Calu3 (cell line): ENCODE data around the gene ITIH4. TPM values are rescaled to one million over a fixed set of nuclear protein-coding genes. Genes with fewer than 3 reads are reported as not detected.

Experiments used
- BruUV-seq: library from RNA; stranded (reverse); fragments of 400-500 nt; replicated peaks from 2 replicates; lab custom pipeline; 2021; lab: Mats Ljungman, UMichigan
- CTCF ChIA-PET: fragments of 300-600 bp; sonication (Branson Sonifier 250); formaldehyde crosslinking; loops from one replicate; lab custom pipeline; 2022; ENCODE audit warnings: antibody characterized with exemption; lab: Charles Lee
- DNase-seq: peaks from one replicate; pipeline ENCODE4 v3.0.0; 2022
- H3K27ac Mint-ChIP-seq: one replicate; pipeline ENCODE4 v1.8.0; 2022; ENCODE audit warnings: mixed read lengths; ENCODE audit not compliant: unreplicated experiment
- H3K27me3 Mint-ChIP-seq: one replicate; pipeline ENCODE4 v1.8.0; 2022; ENCODE audit warnings: mixed read lengths; ENCODE audit not compliant: unreplicated experiment
- H3K36me3 Mint-ChIP-seq: one replicate; pipeline ENCODE4 v1.8.0; 2022; ENCODE audit warnings: mild to moderate bottlenecking, moderate library complexity, mixed read lengths; ENCODE audit not compliant: insufficient read depth, unreplicated experiment
- H3K4me1 Mint-ChIP-seq: one replicate; pipeline ENCODE4 v1.8.0; 2022; ENCODE audit warnings: mild to moderate bottlenecking, low read depth, mixed read lengths; ENCODE audit not compliant: unreplicated experiment
- H3K4me3 Mint-ChIP-seq: one replicate; pipeline ENCODE4 v1.8.0; 2022; ENCODE audit warnings: mild to moderate bottlenecking, low read depth, moderate library complexity, mixed read lengths; ENCODE audit not compliant: unreplicated experiment
- H3K9me3 Mint-ChIP-seq: one replicate; pipeline ENCODE4 v1.8.0; 2022; ENCODE audit warnings: low read depth, mixed read lengths; ENCODE audit not compliant: unreplicated experiment
- intact Hi-C: fragments of 100-400 bp; cut with micrococcal nuclease; formaldehyde crosslinking; loops from one replicate; pipeline ENCODE4 v1.10.0; 2022; ENCODE audit not compliant: unreplicated experiment
- total RNA-seq: library from RNA; stranded (reverse); gene quantifications from 2 replicates; pipeline ENCODE4 v1.2.3, GENCODE V29; 2022
- TF ChIP-seq, protein P1 (sequence below): fragments of 200-600 bp; IDR thresholded peaks from one replicate; pipeline ENCODE4 v1.8.0; 2022; ENCODE audit warnings: antibody characterized with exemption; ENCODE audit not compliant: unreplicated experiment

ITIH4 gene
- total RNA-seq, 1 experiment from 2014 or later, result 3.0 TPM

DNA sequence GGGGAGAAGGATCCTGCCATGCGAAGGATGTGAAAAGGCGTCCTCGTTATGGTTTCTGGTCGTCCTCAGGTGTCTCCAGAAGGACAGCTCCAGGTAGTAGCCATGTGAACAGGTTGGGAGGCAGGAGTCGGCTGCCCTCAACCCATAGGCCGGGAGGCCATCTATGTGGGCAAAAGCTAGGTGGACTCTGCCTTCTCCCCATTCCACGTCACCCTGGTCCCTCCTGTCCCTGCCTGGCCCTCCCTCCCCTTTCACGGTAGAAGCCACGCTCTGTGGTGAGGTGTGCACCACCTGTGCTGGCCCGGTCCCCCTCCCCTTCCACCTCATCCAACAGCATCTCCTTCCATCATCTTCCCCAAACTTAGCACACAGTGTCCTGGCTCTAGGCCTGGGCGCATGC lies 19.5 kb downstream of the ITIH4 start:
- DNase-seq, result no peak
- H3K27ac Mint-ChIP-seq, result no peak overlapping the region
- TF ChIP-seq, protein P1, sequence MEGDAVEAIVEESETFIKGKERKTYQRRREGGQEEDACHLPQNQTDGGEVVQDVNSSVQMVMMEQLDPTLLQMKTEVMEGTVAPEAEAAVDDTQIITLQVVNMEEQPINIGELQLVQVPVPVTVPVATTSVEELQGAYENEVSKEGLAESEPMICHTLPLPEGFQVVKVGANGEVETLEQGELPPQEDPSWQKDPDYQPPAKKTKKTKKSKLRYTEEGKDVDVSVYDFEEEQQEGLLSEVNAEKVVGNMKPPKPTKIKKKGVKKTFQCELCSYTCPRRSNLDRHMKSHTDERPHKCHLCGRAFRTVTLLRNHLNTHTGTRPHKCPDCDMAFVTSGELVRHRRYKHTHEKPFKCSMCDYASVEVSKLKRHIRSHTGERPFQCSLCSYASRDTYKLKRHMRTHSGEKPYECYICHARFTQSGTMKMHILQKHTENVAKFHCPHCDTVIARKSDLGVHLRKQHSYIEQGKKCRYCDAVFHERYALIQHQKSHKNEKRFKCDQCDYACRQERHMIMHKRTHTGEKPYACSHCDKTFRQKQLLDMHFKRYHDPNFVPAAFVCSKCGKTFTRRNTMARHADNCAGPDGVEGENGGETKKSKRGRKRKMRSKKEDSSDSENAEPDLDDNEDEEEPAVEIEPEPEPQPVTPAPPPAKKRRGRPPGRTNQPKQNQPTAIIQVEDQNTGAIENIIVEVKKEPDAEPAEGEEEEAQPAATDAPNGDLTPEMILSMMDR, result no peak
- intact Hi-C loops, result no loop called here
- CTCF ChIA-PET, result no interaction called here
- H3K36me3 Mint-ChIP-seq, result no peaks in the 10 kb centered on the region
- H3K4me1 Mint-ChIP-seq, result no peaks in the 10 kb centered on the region
- BruUV-seq, result no TSS peak
- peaks cover 57% of the 10 kb centered on the region for H3K27me3 Mint-ChIP-seq
- H3K4me3 Mint-ChIP-seq, result no peak overlapping the region
- H3K9me3 Mint-ChIP-seq, result no peaks in the 10 kb centered on the region

DNA sequence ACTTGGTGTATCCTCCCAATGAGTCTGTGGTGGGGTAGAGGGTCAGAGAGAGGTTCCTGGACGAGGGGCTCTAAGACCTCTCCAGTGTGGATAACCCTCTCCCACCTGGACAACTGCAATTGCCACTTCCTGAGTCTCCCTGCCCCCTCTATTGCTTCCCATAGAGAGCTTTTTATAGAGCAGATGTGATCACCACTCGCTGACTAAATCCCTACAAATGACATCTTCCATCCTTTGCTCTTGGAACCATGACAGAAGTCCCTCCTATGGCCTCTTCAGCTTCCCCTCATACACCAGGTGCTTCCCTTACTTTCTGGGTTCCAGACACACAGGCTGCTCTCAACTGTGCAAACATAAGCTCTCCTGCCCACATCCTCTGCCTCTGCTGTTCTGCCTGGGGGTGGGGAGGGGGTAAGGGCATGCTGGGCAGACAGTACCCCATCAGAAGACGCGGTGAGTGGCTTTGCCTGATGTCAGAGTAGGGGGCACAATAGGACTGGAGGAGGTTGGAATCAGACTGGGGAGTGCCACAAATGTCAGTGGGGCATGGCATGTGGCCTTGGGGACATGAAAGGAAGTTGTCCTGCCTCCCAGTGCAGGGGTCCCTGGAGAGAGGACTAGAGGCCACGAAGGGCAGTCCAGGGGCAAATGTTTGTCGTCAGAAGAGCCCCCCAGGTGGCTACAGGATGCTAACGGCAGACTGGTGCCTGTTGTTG lies 20.7 kb downstream of the ITIH4 start:
- H3K27me3 Mint-ChIP-seq, result peaks cover 57% of the 10 kb centered on the region

DNA sequence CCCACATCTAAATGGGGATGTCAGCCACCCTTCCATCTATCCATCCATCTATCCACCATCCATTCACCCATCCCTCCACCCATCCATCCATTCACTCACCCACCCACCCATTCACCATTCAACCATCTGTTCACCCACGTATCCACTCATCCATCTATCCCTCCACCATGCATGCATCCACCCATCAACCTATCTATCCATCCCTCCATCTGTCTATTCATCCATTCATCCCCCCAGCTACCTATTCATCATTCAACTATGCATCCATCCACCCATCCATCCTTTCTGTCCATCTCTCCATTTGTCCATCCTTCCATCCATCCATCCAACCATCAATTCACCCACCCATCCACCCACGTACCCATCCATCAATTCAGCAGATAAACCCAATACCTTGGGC lies 21.3 kb downstream of the ITIH4 start:
- no peak overlapping the region for H3K4me3 Mint-ChIP-seq
- intact Hi-C loops, result no loop called here
- no peaks in the 10 kb centered on the region for H3K9me3 Mint-ChIP-seq
- no peak overlapping the region for H3K27ac Mint-ChIP-seq
- TF ChIP-seq, protein P1, result no peak
- H3K4me1 Mint-ChIP-seq, result no peaks in the 10 kb centered on the region
- CTCF ChIA-PET, result interaction anchor here (0.6 kb wide), 1 partner anchor 12 kb away, joined by 3 read pairs; no protein-coding TSS in a partner anchor
- no peaks in the 10 kb centered on the region for H3K36me3 Mint-ChIP-seq
- H3K27me3 Mint-ChIP-seq, result peaks cover 57% of the 10 kb centered on the region
- no peak for DNase-seq
- BruUV-seq, result no TSS peak

More for the DNA sequence above, 20.7 kb downstream of the ITIH4 start:
- Mint-ChIP-seq H3K27ac (no peak overlapping the region), H3K4me3 (no peak overlapping the region), H3K9me3 (no peaks in the 10 kb centered on the region), H3K36me3 (no peaks in the 10 kb centered on the region), H3K4me1 (no peaks in the 10 kb centered on the region)
- intact Hi-C loops, result no loop called here
- no peak for DNase-seq
- TF ChIP-seq, protein P1, result no peak
- BruUV-seq, result no TSS peak
- CTCF ChIA-PET, result interaction anchor here (0.6 kb wide), 1 partner anchor 11 kb away, joined by 3 read pairs; no protein-coding TSS in a partner anchor

DNA sequence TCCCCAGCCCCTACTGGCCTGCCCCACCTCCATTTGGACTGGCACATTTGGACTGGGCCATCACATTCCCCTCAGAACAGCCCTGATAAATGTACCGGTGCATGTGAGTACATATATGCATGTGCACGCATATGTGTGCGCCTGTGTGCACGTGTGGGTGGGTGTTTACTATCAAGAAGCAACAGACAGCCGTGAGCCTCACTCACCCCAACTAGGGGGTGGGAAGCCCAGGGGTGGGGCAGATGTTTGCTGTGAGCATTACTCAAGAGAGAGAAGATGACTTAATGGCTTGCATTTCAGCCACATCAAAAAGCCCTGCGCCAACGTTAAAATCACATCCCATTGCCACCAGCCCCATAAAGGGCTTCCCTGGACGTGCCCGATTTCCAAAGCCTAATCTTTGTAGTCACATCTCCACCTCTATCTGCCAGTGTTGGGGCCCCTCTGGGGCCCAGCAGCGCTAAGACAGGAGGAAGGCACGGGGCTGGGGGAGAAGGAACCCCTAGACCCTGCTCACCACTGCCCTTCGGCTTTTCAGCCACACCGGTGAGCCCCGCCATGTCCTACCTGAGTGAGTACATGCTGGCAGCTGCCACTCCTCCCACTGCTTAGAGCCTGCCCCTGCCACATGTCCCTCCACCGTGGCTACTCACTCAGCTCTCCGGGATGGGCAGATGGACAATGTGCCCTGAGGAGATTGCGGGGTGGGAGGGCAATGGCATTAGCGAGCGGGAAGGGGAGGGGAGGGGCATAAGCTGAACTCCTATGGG lies 25.0 kb downstream of the ITIH4 start:
- no peaks in the 10 kb centered on the region for H3K4me1 Mint-ChIP-seq
- CTCF ChIA-PET, result no interaction called here
- TF ChIP-seq, protein P1, result no peak
- H3K4me3 Mint-ChIP-seq, result no peak overlapping the region
- no peak for DNase-seq
- peaks cover 36% of the 10 kb centered on the region for H3K27me3 Mint-ChIP-seq
- no peak overlapping the region for H3K27ac Mint-ChIP-seq
- H3K36me3 Mint-ChIP-seq, result no peaks in the 10 kb centered on the region
- BruUV-seq, result no TSS peak
- no peaks in the 10 kb centered on the region for H3K9me3 Mint-ChIP-seq
- intact Hi-C loops, result no loop called here
